ENCODE data around the gene HRC.

- TF ChIP-seq CTCF (IDR thresholded peaks at IDR 0.05), result no peak
- TF ChIP-seq POLR2A (IDR thresholded peaks at IDR 0.05), result no peak
Observed at GRCh38 chr19:49125025-49125731, 30.0 kb downstream of the HRC start.

All from stomach (tissue), 4 donors.